Panc1 (cell line): ENCODE results near the gene P2RY12. TPM values are rescaled to one million over a fixed set of nuclear protein-coding genes. Genes with fewer than 3 reads are reported as not detected.

Source experiments
- ATAC-seq: fragments of 200-7000 bp; cut with Tn5 transposase; 2 replicates; pipeline ENCODE4 v1.9.1; 2020; ENCODE audit warnings: mild to moderate bottlenecking, moderate library complexity
- BruUV-seq: library from RNA; stranded (reverse); fragments of 400-500 nt; replicated peaks from 2 replicates; lab custom pipeline; 2021; lab: Mats Ljungman, UMichigan
- CTCF ChIA-PET: fragments of 300-600 bp; sonication (Branson Sonifier 250); formaldehyde crosslinking; loops from one replicate; lab custom pipeline; 2022; ENCODE audit warnings: antibody characterized with exemption; lab: Charles Lee
- POLR2A ChIA-PET: fragments of 300-600 bp; sonication (Branson Sonifier 250); formaldehyde crosslinking; loops from one replicate; lab custom pipeline; 2022; ENCODE audit warnings: antibody characterized with exemption; lab: Charles Lee
- DNase-seq: peaks from one replicate; pipeline ENCODE4 v3.0.0-alpha.2; 2010; ENCODE audit warnings: low read depth, low spot score
- H3K27ac ChIP-seq: 2 replicates; pipeline ENCODE4 v1.5.1; 2011; ENCODE audit warnings: mild to moderate bottlenecking, low read length, inconsistent platforms
- H3K27me3 ChIP-seq: fragments of 200-500 bp; sonication (Bioruptor generic); 2 replicates; pipeline ENCODE4 v1.6.0; 2014; ENCODE audit warnings: low read length, inconsistent platforms; ENCODE audit not compliant: control insufficient read depth, insufficient read depth
- H3K36me3 ChIP-seq: fragments of 200-500 bp; sonication (Bioruptor generic); 2 replicates; pipeline ENCODE4 v1.5.1; 2014; ENCODE audit warnings: inconsistent platforms, mild to moderate bottlenecking, low read length, moderate library complexity; ENCODE audit not compliant: control insufficient read depth, insufficient read depth
- H3K4me1 ChIP-seq: 2 replicates; pipeline ENCODE4 v1.5.1; 2011; ENCODE audit warnings: inconsistent platforms, mild to moderate bottlenecking, low read length, moderate library complexity; ENCODE audit not compliant: control insufficient read depth, insufficient read depth
- H3K4me3 ChIP-seq, 2 experiments: 2 replicates each; pipeline ENCODE4 v1.5.1; 2011 to 2012; ENCODE audit warnings: low read depth in 2 of 2, low read length in 2 of 2, mild to moderate bottlenecking in 2 of 2, inconsistent platforms in 1 of 2, moderate library complexity in 1 of 2
- H3K9me3 ChIP-seq: fragments of 200-500 bp; sonication (Bioruptor generic); 2 replicates; pipeline ENCODE4 v1.5.1; 2014; ENCODE audit warnings: low read depth, mild to moderate bottlenecking, inconsistent platforms, low read length, moderate library complexity; ENCODE audit not compliant: control insufficient read depth, insufficient read depth
- CTCF ChIP-seq: fragments of 450-650 bp; IDR thresholded peaks from 2 replicates; pipeline ENCODE4 v1.5.1; 2017; ENCODE audit warnings: mild to moderate bottlenecking
- POLR2AphosphoS5 ChIP-seq: IDR thresholded peaks from 2 replicates; pipeline ENCODE4 v1.6.1; 2012; ENCODE audit warnings: mild to moderate bottlenecking, low read depth, low read length, moderate library complexity
- REST ChIP-seq, 2 experiments: IDR thresholded peaks; 2 replicates each; pipeline ENCODE4 v1.6.1; 2011 to 2012; ENCODE audit warnings: low read depth in 2 of 2, control low read depth in 1 of 2, low read length in 1 of 2, mild to moderate bottlenecking in 1 of 2, moderate library complexity in 1 of 2; ENCODE audit not compliant: insufficient read depth in 1 of 2
- SIN3A ChIP-seq: IDR thresholded peaks from 2 replicates; pipeline ENCODE4 v1.6.1; 2012; ENCODE audit warnings: low read depth, mild to moderate bottlenecking, low read length, moderate library complexity, borderline replicate concordance; ENCODE audit not compliant: insufficient read depth
- TCF7L2 ChIP-seq: IDR thresholded peaks from 2 replicates; pipeline ENCODE4 v1.6.1; 2011; ENCODE audit warnings: mild to moderate bottlenecking, low read depth, low read length, inconsistent platforms
- in situ Hi-C: cut with HindIII; loops from 2 replicates; pipeline ENCODE4 v1.10.0; 2016; ENCODE audit warnings: low sequenced_read_pairs, low pct_unique_long_range_greater_than_20kb
- intact Hi-C: fragments of 100-400 bp; cut with micrococcal nuclease; formaldehyde crosslinking; loops from one replicate; pipeline ENCODE4 v1.10.0; 2022; ENCODE audit not compliant: unreplicated experiment
- total RNA-seq: library from RNA; stranded (reverse); gene quantifications from one replicate; pipeline ENCODE4 v1.2.1, GENCODE V29; 2021; ENCODE audit not compliant: unreplicated experiment

The P2RY12 gene
- total RNA-seq, 1 experiment from 2014 or later = not detected

- no peaks in the 10 kb centered on the region; the same call in 1 of the 2 replicates for H3K27me3 ChIP-seq
- intact Hi-C loops (no loop called here), in situ Hi-C loops (no loop called here)
- CTCF ChIA-PET = no interaction called here
- no peak for DNase-seq
- no TSS peak for BruUV-seq
- ATAC-seq = no peak
- TF ChIP-seq CTCF (no peak), REST (IDR thresholded peaks at IDR 0.05; ENCODE audit: insufficient read depth in 1 of 2, low read depth in 2 of 2, low read length in 1 of 2) (no peak), SIN3A (no peak), POLR2AphosphoS5 (no peak), TCF7L2 (no peak)
- POLR2A ChIA-PET = no interaction called here
- H3K4me1 ChIP-seq = no peaks in the 10 kb centered on the region
- H3K36me3 ChIP-seq = no peaks in the 10 kb centered on the region
- H3K9me3 ChIP-seq = no peaks in the 10 kb centered on the region
- H3K4me3 ChIP-seq = no peak overlapping the region
- no peak overlapping the region for H3K27ac ChIP-seq
Observed at GRCh38 chr3:151351219-151351618, 33.3 kb downstream of the P2RY12 start.

GRCh38 chr3:151350656-151351055 is 33.9 kb downstream of the P2RY12 start:
- ChIA-PET CTCF (no interaction called here), POLR2A (no interaction called here)
- no TSS peak for BruUV-seq
- H3K9me3 ChIP-seq = no peaks in the 10 kb centered on the region
- H3K4me1 ChIP-seq = no peaks in the 10 kb centered on the region
- H3K36me3 ChIP-seq = no peaks in the 10 kb centered on the region
- DNase-seq (no peak), ATAC-seq (no peak)
- H3K4me3 ChIP-seq = no peak overlapping the region
- no peak overlapping the region for H3K27ac ChIP-seq
- TF ChIP-seq CTCF (no peak), TCF7L2 (no peak), POLR2AphosphoS5 (no peak), SIN3A (no peak), REST (IDR thresholded peaks at IDR 0.05; ENCODE audit: insufficient read depth in 1 of 2, low read depth in 2 of 2, low read length in 1 of 2) (no peak)
- intact Hi-C loops = no loop called here
- in situ Hi-C loops = no loop called here
- H3K27me3 ChIP-seq = no peaks in the 10 kb centered on the region; the same call in 1 of the 2 replicates
